GM12878 (cell line): ENCODE measurements around the gene SUMF2. TPM values are rescaled to one million over a fixed set of nuclear protein-coding genes. Genes with fewer than 3 reads are reported as not detected.
"Not testable (repeated sequence)": the region's sequence is repeated elsewhere in the genome, so short reads cannot be mapped to it uniquely, and the experiment has no call there.

ENCODE experiments used
- ATAC-seq: fragments of 200-7000 bp; cut with Tn5 transposase; 3 replicates; pipeline ENCODE4 v1.9.1; 2020; ENCODE audit warnings: mild to moderate bottlenecking, moderate library complexity
- BruUV-seq: library from RNA; stranded (reverse); fragments of 400-500 nt; replicated peaks from 2 replicates; lab custom pipeline; 2021; lab: Mats Ljungman, UMichigan
- CTCF ChIA-PET: fragments of 300-600 bp; sonication (Branson Sonifier 250); formaldehyde crosslinking; extraction: SDS; loops from one replicate; lab custom pipeline; 2021; ENCODE audit warnings: inconsistent platforms; lab: Yijun Ruan, JAX
- POLR2A ChIA-PET: fragments of 350-600 bp; formaldehyde crosslinking; extraction: SDS; loops from one replicate; lab custom pipeline; 2021; ENCODE audit warnings: inconsistent platforms; lab: Charles Lee
- RAD21 ChIA-PET: fragments of 300-600 bp; sonication (Branson Sonifier 250); formaldehyde crosslinking; loops from one replicate; lab custom pipeline; 2023; ENCODE audit warnings: antibody characterized with exemption; ENCODE audit not compliant: unreplicated experiment; lab: Charles Lee
- SMC1A ChIA-PET: fragments of 300-600 bp; sonication (Branson Sonifier 250); formaldehyde crosslinking; loops from one replicate; lab custom pipeline; 2023; ENCODE audit not compliant: unreplicated experiment, uncharacterized antibody; lab: Charles Lee
- DNase-seq: peaks from one replicate; pipeline ENCODE4 v3.0.0-alpha.2; 2011; ENCODE audit warnings: low read depth, low spot score
- FAIRE-seq: peaks from 3 replicates; lab custom pipeline; 2011; peaks lifted over from hg19 to GRCh38; lab: Jason Lieb, UNC
- H2AFZ ChIP-seq: 2 replicates; pipeline ENCODE4 v1.6.0; 2011; ENCODE audit warnings: low read depth, low read length, control low read depth; ENCODE audit not compliant: control insufficient read depth
- H3K27ac ChIP-seq: 2 replicates; pipeline ENCODE4 v1.5.1; 2011; ENCODE audit warnings: control low read depth; ENCODE audit not compliant: control insufficient read depth, insufficient read depth
- H3K27me3 ChIP-seq, 2 experiments: replicated peaks in 1 of 2; 2 replicates each; pipeline versions ENCODE4 v1.6.0 to v1.6.1; 2011; ENCODE audit warnings: low read length in 1 of 2; ENCODE audit not compliant: control insufficient read depth in 2 of 2, insufficient read depth in 2 of 2
- H3K36me3 ChIP-seq, 2 experiments: 2 replicates each; pipeline ENCODE4 v1.5.1; 2011; ENCODE audit warnings: low read length in 1 of 2; ENCODE audit not compliant: control insufficient read depth in 2 of 2, insufficient read depth in 2 of 2
- H3K4me1 ChIP-seq: 2 replicates; pipeline ENCODE4 v1.6.1; 2011; ENCODE audit warnings: mild to moderate bottlenecking, low read length, moderate library complexity, mixed read lengths; ENCODE audit not compliant: control insufficient read depth, insufficient read depth
- H3K4me2 ChIP-seq: 2 replicates; pipeline ENCODE4 v1.6.0; 2011; ENCODE audit warnings: control low read depth; ENCODE audit not compliant: control insufficient read depth, insufficient read depth
- H3K4me3 ChIP-seq: fragments of 200-600 bp; sonication (generic); 2 replicates; pipeline ENCODE4 v1.5.1; 2016
- H3K79me2 ChIP-seq: 2 replicates; pipeline ENCODE4 v1.6.0; 2011; ENCODE audit warnings: low read length; ENCODE audit not compliant: control insufficient read depth, insufficient read depth
- H3K9ac ChIP-seq: 2 replicates; pipeline ENCODE4 v1.8.0; 2011; ENCODE audit warnings: low read length, control low read depth, mixed read lengths; ENCODE audit not compliant: control insufficient read depth, insufficient read depth
- H3K9me3 ChIP-seq: replicated peaks from 3 replicates; pipeline ENCODE4 v1.5.1; 2011; ENCODE audit warnings: mild to moderate bottlenecking, low read length; ENCODE audit not compliant: control insufficient read depth, insufficient read depth
- H4K20me1 ChIP-seq: 2 replicates; pipeline ENCODE4 v1.6.0; 2011; ENCODE audit not compliant: control insufficient read depth, insufficient read depth
- MEF2A ChIP-seq: IDR thresholded peaks from 2 replicates; pipeline ENCODE4 v1.6.1; 2011; ENCODE audit warnings: low read depth, mild to moderate bottlenecking, low read length, moderate library complexity; ENCODE audit not compliant: insufficient read depth
- MYB ChIP-seq: fragments of 150-350 bp; IDR thresholded peaks from 2 replicates; pipeline ENCODE4 v1.6.1; 2014; ENCODE audit warnings: mild to moderate bottlenecking, low read depth, low read length, borderline replicate concordance
- POLR2A ChIP-seq: IDR thresholded peaks from 2 replicates; pipeline ENCODE4 v1.6.1; 2011; ENCODE audit warnings: low read depth, mild to moderate bottlenecking, low read length
- SMARCA5 ChIP-seq: fragments of 450-650 bp; IDR thresholded peaks from 2 replicates; pipeline ENCODE4 v1.6.1; 2017; ENCODE audit warnings: mild to moderate bottlenecking
- SPI1 ChIP-seq: IDR thresholded peaks from 2 replicates; pipeline ENCODE4 v1.6.1; 2011; ENCODE audit warnings: low read depth, mild to moderate bottlenecking, low read length, moderate library complexity, borderline replicate concordance; ENCODE audit not compliant: insufficient read depth
- SREBF1 ChIP-seq: IDR thresholded peaks from 2 replicates; pipeline ENCODE4 v1.6.1; 2012; ENCODE audit warnings: mild to moderate bottlenecking, low read length
- ZBED1 ChIP-seq: IDR thresholded peaks from 2 replicates; pipeline ENCODE4 v1.6.1; 2016; ENCODE audit warnings: borderline replicate concordance
- WGBS: methylation state at CpG from one replicate; pipeline ENCODE4 v1.1.6; 2016; ENCODE audit warnings: low lambda C conversion rate; ENCODE audit not compliant: insufficient replicate concordance, insufficient coverage; ENCODE audit errors: missing lambda C conversion rate; 5-methylcytosine and 5-hydroxymethylcytosine counted together
- in situ Hi-C: fragments of 300-500 bp; cut with MboI; formaldehyde crosslinking; loops from 9 replicates; pipeline ENCODE4 v1.14.3; 2018; ENCODE audit warnings: mixed read lengths
- intact Hi-C: fragments of 100-400 bp; cut with micrococcal nuclease; formaldehyde crosslinking; loops from one replicate; pipeline ENCODE4 v1.14.2; 2022; ENCODE audit not compliant: unreplicated experiment
- polyA plus RNA-seq, 11 experiments: library from polyadenylated mRNA; depleted of rRNA in 4 of 11; unstranded in 6 of 11; stranded (reverse) in 5 of 11; fragments of >200 nt; fragmentation: Nextera tagmentation in 4 of 11; fragmentation: Illumina TruSeq in 1 of 11; extraction: Ambion mirVana in 4 of 11; extraction: Trizol in 1 of 11; gene quantifications; 1 replicate in 1 of 11; 2 replicates in 10 of 11; pipeline versions ENCODE4 v1.2.1 to v1.2.3, GENCODE V29; 2011 to 2016; ENCODE audit warnings: inconsistent platforms in 2 of 11, missing spikeins in 2 of 11, low read depth in 1 of 11
- total RNA-seq, 4 experiments: library from RNA; depleted of rRNA in 3 of 4; stranded (reverse); fragments of >200 nt in 3 of 4; fragmentation: Illumina TruSeq in 1 of 4; extraction: Trizol in 1 of 4; gene quantifications; 2 replicates each; pipeline versions ENCODE4 v1.2.1 to v1.2.3, GENCODE V29; 2013 to 2021

Gene SUMF2
- total and polyA plus RNA-seq, 10 of the 15 experiments (the other 5 are each of a cell fraction or from before 2014, with no cell fraction given) = 39.9 to 106 (median 71.7) TPM

GRCh38 chr7:56080726-56081435 lies 16.8 kb downstream of the SUMF2 start:
- POLR2A ChIA-PET, CTCF ChIA-PET: not testable (repeated sequence)

GRCh38 chr7:56081626-56082340 lies 17.7 kb downstream of the SUMF2 start:
- 95% methylated on average over 29 of the region's 29 CpGs for WGBS
- BruUV-seq = no TSS peak
- H3K9me3 ChIP-seq = no peaks in the 10 kb centered on the region
- H3K9ac ChIP-seq = no peak overlapping the region
- no peaks in the 10 kb centered on the region for H3K79me2 ChIP-seq
- TF ChIP-seq SREBF1 (no peak), ZBED1 (no peak), POLR2A (0 out of 2 replicates have a peak, but pooled peaks have one; percentile 28), MEF2A (no peak), SMARCA5 (no peak), SPI1 (no peak), MYB (no peak)
- no peaks in the 10 kb centered on the region for H3K4me1 ChIP-seq
- CTCF ChIA-PET = no interaction called here
- ATAC-seq (no peak), DNase-seq (no peak), FAIRE-seq (no peak)
- H3K4me3 ChIP-seq = no peak overlapping the region
- H3K4me2 ChIP-seq = no peak overlapping the region
- intact Hi-C loops (no loop called here), in situ Hi-C loops (no loop called here)
- H3K27ac ChIP-seq = no peak overlapping the region
- no peaks in the 10 kb centered on the region for H4K20me1 ChIP-seq
- H3K27me3 ChIP-seq = no peaks in the 10 kb centered on the region
- peaks cover under 1 to 1% of the 10 kb centered on the region in 2 experiments; a peak in 3 of 4 replicates for H3K36me3 ChIP-seq
- no peak overlapping the region for H2AFZ ChIP-seq
- SMC1A ChIA-PET = no interaction called here
- POLR2A ChIA-PET = no interaction called here
- RAD21 ChIA-PET = no interaction called here

More at GRCh38 chr7:56080726-56081435, 16.8 kb downstream of the SUMF2 start:
- H3K4me1 ChIP-seq, SMC1A ChIA-PET, ATAC-seq, H3K9me3 ChIP-seq, BruUV-seq, DNase-seq, H3K36me3 ChIP-seq, intact Hi-C loops, H3K79me2 ChIP-seq, H3K9ac ChIP-seq, H4K20me1 ChIP-seq, H3K4me3 ChIP-seq, RAD21 ChIA-PET, H3K27ac ChIP-seq, H3K27me3 ChIP-seq, FAIRE-seq, H2AFZ ChIP-seq, H3K4me2 ChIP-seq, in situ Hi-C loops: not testable (repeated sequence)
- 93% methylated on average over 19 of the region's 28 CpGs for WGBS
